ENCODE measurements around the gene TEX36.

DNA sequence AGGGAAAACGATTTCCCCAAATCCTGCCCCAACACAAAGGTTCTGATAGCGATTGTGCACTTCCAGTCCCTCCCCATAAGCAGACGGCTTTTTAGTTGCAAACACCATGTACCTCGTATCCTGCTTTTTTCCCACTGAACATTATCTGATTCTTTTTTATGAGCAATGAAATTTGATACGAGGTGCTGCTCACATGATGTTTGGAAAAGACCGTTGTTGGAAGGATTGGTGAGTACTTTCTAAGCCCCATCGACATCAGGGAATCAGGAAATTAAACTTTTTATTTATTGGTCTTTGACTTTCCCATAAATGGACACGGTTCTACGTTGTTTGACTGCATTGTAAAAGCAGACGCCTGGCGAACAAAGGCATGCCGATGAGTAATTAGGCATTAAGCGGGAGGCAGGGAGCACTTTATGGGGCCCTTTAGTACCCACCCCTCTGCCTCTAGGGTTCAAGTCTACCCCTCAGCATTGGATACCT lies 49.4 kb downstream of the TEX36 start:
- no peak for TF ChIP-seq POLR2AphosphoS5 (IDR thresholded peaks at IDR 0.05; ENCODE audit: low read depth, low read length)
- no peak for TF ChIP-seq TAF1 (IDR thresholded peaks at IDR 0.05; ENCODE audit: borderline replicate concordance, insufficient read depth, low read length)
- no peak for TF ChIP-seq SIN3A (IDR thresholded peaks at IDR 0.05; ENCODE audit: borderline replicate concordance, insufficient read depth, low read length)
- TF ChIP-seq, protein P1, sequence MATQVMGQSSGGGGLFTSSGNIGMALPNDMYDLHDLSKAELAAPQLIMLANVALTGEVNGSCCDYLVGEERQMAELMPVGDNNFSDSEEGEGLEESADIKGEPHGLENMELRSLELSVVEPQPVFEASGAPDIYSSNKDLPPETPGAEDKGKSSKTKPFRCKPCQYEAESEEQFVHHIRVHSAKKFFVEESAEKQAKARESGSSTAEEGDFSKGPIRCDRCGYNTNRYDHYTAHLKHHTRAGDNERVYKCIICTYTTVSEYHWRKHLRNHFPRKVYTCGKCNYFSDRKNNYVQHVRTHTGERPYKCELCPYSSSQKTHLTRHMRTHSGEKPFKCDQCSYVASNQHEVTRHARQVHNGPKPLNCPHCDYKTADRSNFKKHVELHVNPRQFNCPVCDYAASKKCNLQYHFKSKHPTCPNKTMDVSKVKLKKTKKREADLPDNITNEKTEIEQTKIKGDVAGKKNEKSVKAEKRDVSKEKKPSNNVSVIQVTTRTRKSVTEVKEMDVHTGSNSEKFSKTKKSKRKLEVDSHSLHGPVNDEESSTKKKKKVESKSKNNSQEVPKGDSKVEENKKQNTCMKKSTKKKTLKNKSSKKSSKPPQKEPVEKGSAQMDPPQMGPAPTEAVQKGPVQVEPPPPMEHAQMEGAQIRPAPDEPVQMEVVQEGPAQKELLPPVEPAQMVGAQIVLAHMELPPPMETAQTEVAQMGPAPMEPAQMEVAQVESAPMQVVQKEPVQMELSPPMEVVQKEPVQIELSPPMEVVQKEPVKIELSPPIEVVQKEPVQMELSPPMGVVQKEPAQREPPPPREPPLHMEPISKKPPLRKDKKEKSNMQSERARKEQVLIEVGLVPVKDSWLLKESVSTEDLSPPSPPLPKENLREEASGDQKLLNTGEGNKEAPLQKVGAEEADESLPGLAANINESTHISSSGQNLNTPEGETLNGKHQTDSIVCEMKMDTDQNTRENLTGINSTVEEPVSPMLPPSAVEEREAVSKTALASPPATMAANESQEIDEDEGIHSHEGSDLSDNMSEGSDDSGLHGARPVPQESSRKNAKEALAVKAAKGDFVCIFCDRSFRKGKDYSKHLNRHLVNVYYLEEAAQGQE (IDR thresholded peaks at IDR 0.05; ENCODE audit: insufficient read depth in 1 of 2, low read depth in 2 of 2, low read length in 2 of 2) = no peak
- TF ChIP-seq FOXP2 (optimal IDR thresholded peaks at IDR 0.05; ENCODE audit: borderline replicate concordance, extremely low read depth, extremely low read length, insufficient read depth) = no peak

Measured in PFSK-1 (cell line).